KMS-11 (cell line): Measurements from ENCODE around the gene ZNF81.

Experiments
- H2AFZ ChIP-seq: fragments of 200-600 bp; sonication (generic); 2 replicates; pipeline ENCODE4 v1.6.1; 2016; ENCODE audit warnings: antibody characterized with exemption, mixed run types, low read depth
- H3K27ac ChIP-seq: fragments of 200-600 bp; sonication (generic); 2 replicates; pipeline ENCODE4 v1.6.1; 2016; ENCODE audit warnings: mild to moderate bottlenecking, mixed run types
- H3K27me3 ChIP-seq: fragments of 200-600 bp; sonication (generic); 2 replicates; pipeline ENCODE4 v1.6.1; 2017; ENCODE audit warnings: mild to moderate bottlenecking, low read depth, mixed run types, moderate library complexity; ENCODE audit not compliant: insufficient read depth
- H3K36me3 ChIP-seq: fragments of 200-600 bp; sonication (generic); 2 replicates; pipeline ENCODE4 v1.6.1; 2017; ENCODE audit warnings: mild to moderate bottlenecking, mixed run types; ENCODE audit not compliant: insufficient read depth
- H3K4me1 ChIP-seq: fragments of 200-600 bp; sonication (generic); 2 replicates; pipeline ENCODE4 v1.6.1; 2016; ENCODE audit warnings: mild to moderate bottlenecking, low read depth, mixed run types; ENCODE audit not compliant: poor library complexity, severe bottlenecking
- H3K4me2 ChIP-seq: fragments of 200-600 bp; sonication (generic); 2 replicates; pipeline ENCODE4 v1.7.0; 2016; ENCODE audit warnings: mild to moderate bottlenecking, mixed run types
- H3K4me3 ChIP-seq: fragments of 200-600 bp; sonication (generic); IDR thresholded peaks from 2 replicates; pipeline ENCODE4 v1.6.1; 2017; ENCODE audit warnings: low read depth, low read length, mixed read lengths; ENCODE audit not compliant: insufficient read depth
- H3K79me2 ChIP-seq: fragments of 200-600 bp; sonication (generic); 2 replicates; pipeline ENCODE4 v1.6.1; 2016; ENCODE audit warnings: low read depth, mixed run types; ENCODE audit not compliant: insufficient read depth
- H3K9ac ChIP-seq: fragments of 200-600 bp; sonication (generic); 2 replicates; pipeline ENCODE4 v1.6.1; 2016; ENCODE audit warnings: mild to moderate bottlenecking, mixed run types
- H4K20me1 ChIP-seq: fragments of 200-600 bp; sonication (generic); 2 replicates; pipeline ENCODE4 v1.6.1; 2016; ENCODE audit warnings: mild to moderate bottlenecking, mixed run types; ENCODE audit not compliant: insufficient read depth
- TF ChIP-seq, protein P1 (sequence below): fragments of 200-600 bp; sonication (generic); conservative IDR thresholded peaks from 2 replicates; pipeline ENCODE4 v1.6.1; 2017; ENCODE audit warnings: low read depth, mild to moderate bottlenecking, antibody characterized with exemption, low read length, moderate library complexity, mixed read lengths

The ZNF81 gene

DNA sequence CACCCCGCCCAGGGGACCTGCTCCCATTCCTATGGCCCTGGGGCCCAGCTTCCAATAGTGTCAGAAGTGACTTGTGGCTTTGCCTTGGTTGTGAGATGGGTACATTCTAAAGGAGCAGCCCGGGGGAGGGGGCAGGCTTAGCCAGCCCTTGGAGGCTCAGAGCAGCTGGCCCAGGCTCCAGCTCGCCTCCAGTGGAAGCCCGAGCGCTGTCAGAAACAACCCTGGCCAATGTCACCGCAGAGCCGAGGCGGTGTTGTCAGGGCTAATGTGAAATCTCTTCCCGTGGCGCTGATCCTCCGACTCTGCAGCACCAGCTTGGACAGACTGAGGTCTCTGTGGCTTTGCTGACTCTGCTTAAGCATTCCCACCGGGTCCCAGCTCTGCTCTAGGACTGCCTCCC lies 29.2 kb upstream of the ZNF81 start:
- no peaks in the 10 kb centered on the region for H3K36me3 ChIP-seq
- no peak overlapping the region for H3K27ac ChIP-seq
- TF ChIP-seq, protein P1, sequence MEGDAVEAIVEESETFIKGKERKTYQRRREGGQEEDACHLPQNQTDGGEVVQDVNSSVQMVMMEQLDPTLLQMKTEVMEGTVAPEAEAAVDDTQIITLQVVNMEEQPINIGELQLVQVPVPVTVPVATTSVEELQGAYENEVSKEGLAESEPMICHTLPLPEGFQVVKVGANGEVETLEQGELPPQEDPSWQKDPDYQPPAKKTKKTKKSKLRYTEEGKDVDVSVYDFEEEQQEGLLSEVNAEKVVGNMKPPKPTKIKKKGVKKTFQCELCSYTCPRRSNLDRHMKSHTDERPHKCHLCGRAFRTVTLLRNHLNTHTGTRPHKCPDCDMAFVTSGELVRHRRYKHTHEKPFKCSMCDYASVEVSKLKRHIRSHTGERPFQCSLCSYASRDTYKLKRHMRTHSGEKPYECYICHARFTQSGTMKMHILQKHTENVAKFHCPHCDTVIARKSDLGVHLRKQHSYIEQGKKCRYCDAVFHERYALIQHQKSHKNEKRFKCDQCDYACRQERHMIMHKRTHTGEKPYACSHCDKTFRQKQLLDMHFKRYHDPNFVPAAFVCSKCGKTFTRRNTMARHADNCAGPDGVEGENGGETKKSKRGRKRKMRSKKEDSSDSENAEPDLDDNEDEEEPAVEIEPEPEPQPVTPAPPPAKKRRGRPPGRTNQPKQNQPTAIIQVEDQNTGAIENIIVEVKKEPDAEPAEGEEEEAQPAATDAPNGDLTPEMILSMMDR = no peak
- no peak overlapping the region for H2AFZ ChIP-seq
- no peak overlapping the region for H3K4me2 ChIP-seq
- no peaks in the 10 kb centered on the region for H3K79me2 ChIP-seq
- no peaks in the 10 kb centered on the region for H3K4me1 ChIP-seq
- no peaks in the 10 kb centered on the region for H4K20me1 ChIP-seq
- no peaks in the 10 kb centered on the region for H3K27me3 ChIP-seq
- no peak overlapping the region for H3K4me3 ChIP-seq
- H3K9ac ChIP-seq = no peak overlapping the region

DNA sequence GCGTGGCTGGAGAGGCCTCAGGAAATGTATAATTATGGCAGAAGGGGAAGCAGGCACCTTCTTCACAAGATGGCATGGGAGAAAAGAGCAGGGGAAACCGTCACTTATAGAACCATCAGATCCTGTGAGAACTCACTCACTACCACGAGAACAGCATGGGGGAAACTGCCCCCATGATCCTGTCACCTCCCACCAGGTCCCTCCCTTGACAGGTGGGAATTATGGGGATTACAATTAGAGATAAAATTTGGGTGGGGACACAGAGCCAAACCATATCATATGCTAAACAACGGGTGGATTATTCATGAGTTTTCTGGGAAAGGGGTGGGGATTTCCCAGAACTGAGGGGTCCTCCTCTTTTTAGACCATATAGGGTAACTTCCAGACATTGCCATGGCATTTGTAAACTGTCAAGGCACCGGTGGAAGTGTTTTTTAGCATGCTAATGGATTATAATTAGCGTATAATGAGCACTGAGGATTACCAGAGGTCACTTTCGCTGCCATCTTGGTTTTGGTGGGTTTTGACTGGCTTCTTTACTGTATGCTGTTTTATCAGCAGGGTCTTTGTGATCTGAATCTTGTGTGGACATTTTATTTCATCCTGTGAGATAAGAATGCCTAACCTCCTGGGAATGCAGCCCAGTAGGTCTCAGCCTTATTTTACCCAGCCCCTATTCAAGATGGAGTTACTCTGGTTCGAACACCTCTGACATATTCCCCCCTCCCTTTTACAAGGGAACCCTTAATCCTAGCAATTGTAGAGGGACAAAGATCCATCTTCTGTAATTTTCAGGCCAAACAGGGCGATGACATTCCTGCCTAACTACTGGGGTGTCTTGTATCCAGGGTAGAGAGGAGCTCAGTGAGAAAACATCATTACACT lies 27.6 kb upstream of the ZNF81 start:
- H3K4me1 ChIP-seq = no peaks in the 10 kb centered on the region
- no peaks in the 10 kb centered on the region for H4K20me1 ChIP-seq
- no peaks in the 10 kb centered on the region for H3K36me3 ChIP-seq
- TF ChIP-seq, protein P1 = no peak
- H3K4me3 ChIP-seq = no peak overlapping the region
- H3K27me3 ChIP-seq = no peaks in the 10 kb centered on the region
- no peaks in the 10 kb centered on the region for H3K79me2 ChIP-seq
- no peak overlapping the region for H3K9ac ChIP-seq
- no peak overlapping the region for H3K4me2 ChIP-seq
- H3K27ac ChIP-seq = no peak overlapping the region
- no peak overlapping the region for H2AFZ ChIP-seq

DNA sequence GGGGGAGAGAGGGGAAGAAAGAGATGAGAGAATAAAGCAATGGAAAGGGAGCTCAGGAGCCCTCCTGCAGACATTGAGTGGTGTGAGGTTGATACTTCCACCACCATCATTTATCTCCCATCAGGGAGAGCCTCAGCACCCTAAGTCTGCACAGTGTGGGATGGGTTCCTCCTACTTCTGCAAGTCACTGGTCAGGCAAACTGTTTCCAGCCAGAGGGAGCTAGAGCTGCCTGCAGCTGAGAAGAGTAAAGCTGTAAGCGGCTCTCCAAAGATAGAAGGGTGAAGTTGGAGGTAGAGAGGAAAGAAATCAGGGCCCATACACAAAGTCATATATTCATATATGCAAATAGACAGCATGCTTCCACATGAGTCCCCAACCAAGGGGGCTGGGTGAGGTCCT lies 21.9 kb upstream of the ZNF81 start:
- no peak overlapping the region for H3K4me3 ChIP-seq
- H3K4me1 ChIP-seq = no peaks in the 10 kb centered on the region
- no peaks in the 10 kb centered on the region for H3K36me3 ChIP-seq
- H4K20me1 ChIP-seq = no peaks in the 10 kb centered on the region
- H3K27me3 ChIP-seq = no peaks in the 10 kb centered on the region
- H3K79me2 ChIP-seq = no peaks in the 10 kb centered on the region
- H3K27ac ChIP-seq = no peak overlapping the region
- no peak overlapping the region for H3K9ac ChIP-seq
- H3K4me2 ChIP-seq = no peak overlapping the region
- no peak overlapping the region for H2AFZ ChIP-seq
- TF ChIP-seq, protein P1 = no peak

DNA sequence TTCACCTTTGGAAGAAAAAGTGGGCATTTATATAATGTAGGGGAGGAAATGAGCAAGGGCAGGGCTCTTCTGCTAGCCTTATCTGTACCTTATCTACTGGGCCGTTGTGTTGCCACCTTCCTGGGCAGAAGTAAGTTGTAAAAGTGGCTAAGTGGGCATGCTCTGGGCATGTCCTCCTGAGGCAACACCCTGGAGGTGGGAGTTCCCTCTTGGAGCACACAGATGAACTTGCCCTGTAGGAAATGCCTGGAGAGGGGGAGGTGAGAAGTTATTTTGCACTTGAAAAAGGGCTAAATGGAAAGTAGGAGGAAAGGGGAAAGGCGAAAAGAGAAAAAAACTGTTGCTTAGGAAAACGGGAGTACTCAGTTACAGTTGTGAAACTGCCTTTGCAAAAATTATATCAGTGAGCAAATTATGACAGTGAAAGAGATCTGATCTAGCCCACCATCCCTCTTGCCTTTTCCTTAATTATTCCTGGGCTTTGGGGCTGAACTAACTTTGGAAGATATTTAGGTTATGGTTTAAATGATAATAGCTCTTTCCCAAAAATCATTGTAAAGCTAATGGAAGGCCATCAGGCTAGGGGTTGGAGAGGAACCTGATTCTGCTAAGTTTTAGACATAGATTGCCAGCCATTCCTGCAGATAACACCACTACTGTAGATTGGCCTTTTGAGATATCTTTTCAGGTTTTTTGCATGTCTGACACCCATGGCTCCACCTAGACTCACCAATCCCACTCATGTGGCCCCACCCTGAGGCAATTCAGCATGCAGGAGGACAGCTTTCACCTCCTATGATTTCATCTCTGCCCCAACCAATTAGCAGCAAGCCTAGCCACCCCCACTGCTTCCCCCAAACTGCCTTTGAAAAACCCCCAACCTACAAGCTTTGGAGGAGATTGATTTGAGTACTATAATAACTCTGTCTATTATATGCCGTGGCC lies 20.5 kb upstream of the ZNF81 start:
- no peaks in the 10 kb centered on the region for H3K36me3 ChIP-seq
- no peaks in the 10 kb centered on the region for H3K4me1 ChIP-seq
- H3K79me2 ChIP-seq = no peaks in the 10 kb centered on the region
- no peak overlapping the region for H2AFZ ChIP-seq
- TF ChIP-seq, protein P1 = no peak
- no peak overlapping the region for H3K4me2 ChIP-seq
- H3K9ac ChIP-seq = no peak overlapping the region
- H3K4me3 ChIP-seq = no peak overlapping the region
- H3K27me3 ChIP-seq = no peaks in the 10 kb centered on the region
- no peak overlapping the region for H3K27ac ChIP-seq
- H4K20me1 ChIP-seq = no peaks in the 10 kb centered on the region
